LNCaP clone FGC (cell line): ENCODE results near the gene OR1F1.
"Not testable (repeated sequence)": the region's sequence is repeated elsewhere in the genome, so short reads cannot be mapped to it uniquely, and the experiment has no call there.

ENCODE experiments used
- DNase-seq: peaks from one replicate; pipeline ENCODE4 v3.0.0-alpha.2; 2011; ENCODE audit warnings: low read depth
- H3K4me3 ChIP-seq: 2 replicates; pipeline ENCODE4 v1.5.1; 2011; ENCODE audit warnings: mild to moderate bottlenecking, low read depth, low read length, control low read depth
- TF ChIP-seq, protein P1 (sequence below): IDR thresholded peaks from 2 replicates; pipeline ENCODE4 v1.5.1; 2012; ENCODE audit warnings: mild to moderate bottlenecking; ENCODE audit not compliant: control insufficient read depth, insufficient read depth; ENCODE audit errors: extremely low read depth

OR1F1 gene

DNA sequence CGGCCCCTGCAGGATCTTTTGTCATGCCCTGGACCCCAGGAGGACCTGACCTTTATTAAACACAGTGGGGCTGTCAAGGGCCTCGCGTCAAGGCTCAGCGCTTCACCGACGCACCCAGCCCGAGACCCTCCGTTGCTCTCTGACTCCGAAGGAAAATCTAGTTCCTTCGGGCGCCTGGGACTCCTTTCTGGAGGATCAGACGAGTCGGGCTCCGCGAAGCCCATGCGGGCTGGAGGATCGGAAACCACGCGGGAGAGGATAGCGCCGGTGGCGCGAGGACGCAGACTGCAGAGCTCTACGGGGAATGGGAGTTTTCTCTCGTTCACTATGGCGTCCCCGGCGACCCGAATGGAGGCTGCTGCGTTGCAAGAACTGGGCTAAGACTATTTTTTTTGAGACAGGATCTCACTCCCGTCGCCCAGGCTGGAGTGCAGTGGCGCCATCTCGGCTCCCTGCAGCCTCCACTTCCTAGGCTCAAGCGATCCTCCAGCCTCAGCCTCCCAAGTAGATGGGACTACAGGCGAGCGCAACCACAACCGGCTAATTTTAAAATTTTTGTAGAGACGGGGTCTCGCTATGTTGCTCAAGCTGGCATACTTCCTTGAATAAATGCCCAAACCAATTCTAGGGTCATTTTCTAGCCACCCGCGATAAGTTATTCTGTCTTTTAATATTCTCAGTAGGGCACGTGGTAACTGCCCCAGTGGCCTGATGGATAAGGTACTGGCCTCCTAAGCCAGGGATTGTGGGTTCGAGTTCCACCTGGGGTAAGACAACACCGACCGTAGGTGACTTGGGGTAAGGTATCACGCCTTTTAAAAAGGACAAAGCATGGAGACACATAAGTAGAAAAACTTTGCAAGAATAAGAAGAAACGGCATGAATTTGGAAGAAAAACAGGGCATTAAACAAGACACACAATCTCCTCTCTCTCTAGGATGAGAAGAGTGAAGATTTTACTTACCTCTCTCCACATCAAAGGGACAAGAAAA, 5.5 kb downstream of the OR1F1 start:
- TF ChIP-seq, protein P1, sequence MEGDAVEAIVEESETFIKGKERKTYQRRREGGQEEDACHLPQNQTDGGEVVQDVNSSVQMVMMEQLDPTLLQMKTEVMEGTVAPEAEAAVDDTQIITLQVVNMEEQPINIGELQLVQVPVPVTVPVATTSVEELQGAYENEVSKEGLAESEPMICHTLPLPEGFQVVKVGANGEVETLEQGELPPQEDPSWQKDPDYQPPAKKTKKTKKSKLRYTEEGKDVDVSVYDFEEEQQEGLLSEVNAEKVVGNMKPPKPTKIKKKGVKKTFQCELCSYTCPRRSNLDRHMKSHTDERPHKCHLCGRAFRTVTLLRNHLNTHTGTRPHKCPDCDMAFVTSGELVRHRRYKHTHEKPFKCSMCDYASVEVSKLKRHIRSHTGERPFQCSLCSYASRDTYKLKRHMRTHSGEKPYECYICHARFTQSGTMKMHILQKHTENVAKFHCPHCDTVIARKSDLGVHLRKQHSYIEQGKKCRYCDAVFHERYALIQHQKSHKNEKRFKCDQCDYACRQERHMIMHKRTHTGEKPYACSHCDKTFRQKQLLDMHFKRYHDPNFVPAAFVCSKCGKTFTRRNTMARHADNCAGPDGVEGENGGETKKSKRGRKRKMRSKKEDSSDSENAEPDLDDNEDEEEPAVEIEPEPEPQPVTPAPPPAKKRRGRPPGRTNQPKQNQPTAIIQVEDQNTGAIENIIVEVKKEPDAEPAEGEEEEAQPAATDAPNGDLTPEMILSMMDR, result no peak
- no peak for DNase-seq
- no peak overlapping the region for H3K4me3 ChIP-seq

GRCh38 chr16:3194792-3195191, 6.8 kb downstream of the OR1F1 start:
- no peak overlapping the region for H3K4me3 ChIP-seq
- TF ChIP-seq, protein P1, result no peak
- DNase-seq, result no peak

- DNase-seq, result no peak
- TF ChIP-seq, protein P1, result no peak
- H3K4me3 ChIP-seq, result no peak overlapping the region
These were observed 8.0 kb downstream of the OR1F1 start for GRCh38 chr16:3195975-3196374.

DNA sequence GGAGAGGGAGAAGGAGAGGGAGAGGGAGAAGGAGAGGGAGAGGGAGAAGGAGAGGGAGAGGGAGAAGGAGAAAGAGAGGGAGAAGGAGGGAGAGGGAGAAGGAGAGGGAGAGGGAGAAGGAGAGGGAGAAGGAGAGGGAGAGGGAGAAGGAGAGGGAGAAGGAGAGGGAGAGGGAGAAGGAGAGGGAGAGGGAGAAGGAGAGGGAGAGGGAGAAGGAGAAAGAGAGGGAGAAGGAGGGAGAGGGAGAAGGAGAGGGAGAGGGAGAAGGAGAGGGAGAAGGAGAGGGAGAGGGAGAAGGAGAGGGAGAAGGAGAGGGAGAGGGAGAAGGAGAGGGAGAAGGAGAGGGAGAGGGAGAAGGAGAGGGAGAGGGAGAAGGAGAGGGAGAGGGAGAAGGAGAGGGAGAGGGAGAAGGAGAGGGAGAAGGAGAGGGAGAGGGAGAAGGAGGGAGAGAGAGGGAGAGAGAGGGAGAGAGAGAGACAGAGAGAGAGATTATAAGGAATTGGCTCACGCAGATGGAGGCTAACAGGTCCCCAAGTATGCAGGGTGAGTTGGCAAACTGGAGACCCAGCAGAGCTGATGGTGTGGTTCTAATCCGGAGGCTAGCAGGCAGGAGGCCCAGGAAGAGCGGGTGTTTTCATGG, 9.8 kb downstream of the OR1F1 start:
- H3K4me3 ChIP-seq, DNase-seq: not testable (repeated sequence)

DNA sequence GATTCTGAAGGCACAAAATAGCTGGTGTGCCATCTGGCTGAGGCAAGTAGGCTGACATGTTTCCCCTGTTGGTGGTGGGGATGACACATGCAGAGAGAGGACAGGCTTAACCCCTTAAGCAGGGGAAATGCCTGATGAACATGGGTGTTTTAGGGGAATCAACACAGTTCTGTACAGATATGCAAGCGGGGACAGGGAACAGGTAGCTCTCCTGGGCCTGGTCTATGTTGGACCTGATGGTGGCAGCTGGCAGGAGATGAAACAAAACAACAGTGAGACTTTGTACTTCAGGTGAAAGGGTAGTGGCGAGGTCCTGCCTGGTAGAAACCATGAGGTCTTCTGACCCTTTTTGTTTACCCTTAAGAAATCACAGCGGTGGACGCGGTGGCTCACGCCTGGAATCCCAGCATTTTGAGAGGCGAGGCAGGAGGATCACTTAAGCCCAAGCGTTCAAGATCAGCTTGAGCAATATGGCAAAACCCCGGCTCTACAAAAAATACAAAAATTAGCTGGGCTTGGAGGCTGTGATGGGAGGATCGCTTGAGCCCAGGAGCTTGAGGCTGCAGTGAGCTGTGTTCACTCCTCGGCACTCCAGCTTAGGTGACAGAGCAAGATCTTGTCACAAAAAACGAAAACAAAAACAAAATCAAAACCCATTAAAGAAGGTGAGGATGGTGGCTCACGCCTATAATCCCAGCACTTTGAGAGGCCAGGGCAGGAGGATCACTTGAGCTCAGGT, 10.5 kb downstream of the OR1F1 start:
- H3K4me3 ChIP-seq, result no peak overlapping the region
- TF ChIP-seq, protein P1, result no peak
- DNase-seq, result no peak

DNA sequence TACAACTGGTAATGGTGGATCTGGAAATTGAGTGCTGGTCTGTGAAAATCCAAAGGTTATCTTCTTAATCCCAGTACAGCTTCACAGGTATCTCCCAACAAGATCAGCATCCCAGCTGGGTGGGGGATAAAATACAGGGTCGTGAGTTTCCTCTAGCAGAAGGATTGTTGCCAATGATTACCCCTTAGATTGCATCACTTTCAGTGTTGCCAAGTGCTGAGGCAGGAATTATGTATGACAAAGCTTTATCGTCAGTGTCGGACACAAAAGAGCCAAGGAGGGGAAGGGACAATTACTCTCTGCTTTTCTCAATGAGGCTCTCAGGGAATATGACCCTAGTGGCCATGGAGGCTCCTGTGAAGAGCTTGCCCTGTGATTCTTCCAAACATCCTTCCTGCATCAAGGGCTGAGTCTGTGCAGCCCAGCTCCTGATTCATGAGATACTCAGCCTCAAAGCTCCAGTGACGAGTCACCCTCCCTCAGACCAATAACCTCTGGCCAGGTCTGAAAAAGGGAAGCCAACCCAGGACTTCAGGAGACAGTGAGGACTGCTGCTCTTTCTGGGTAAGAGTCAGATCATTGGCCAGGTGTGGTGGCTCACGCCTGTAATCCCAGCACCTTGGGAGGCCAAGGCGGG, 15.0 kb downstream of the OR1F1 start:
- no peak for DNase-seq
- no peak overlapping the region for H3K4me3 ChIP-seq
- TF ChIP-seq, protein P1, result no peak

- not testable (repeated sequence) for H3K4me3 ChIP-seq, DNase-seq
These were observed 17.9 kb downstream of the OR1F1 start for GRCh38 chr16:3205939-3206338.
